Esophagus muscularis mucosa (tissue), 3 donors: Measurements from ENCODE around the gene CTF1.

ENCODE experiments used
- EP300 ChIP-seq: sonication (generic); formaldehyde crosslinking; IDR thresholded peaks from one replicate; pipeline ENCODE4 v1.6.1; 2017; ENCODE audit warnings: antibody characterized with exemption
- TF ChIP-seq, protein P1 (sequence below), 3 experiments: fragments of 200-600 bp in 2 of 3; fragments of 450-650 bp in 1 of 3; sonication (generic) in 2 of 3; IDR thresholded peaks; one replicate each; pipeline ENCODE4 v1.5.1; 2017 to 2019; ENCODE audit warnings: antibody characterized with exemption in 3 of 3, mild to moderate bottlenecking in 2 of 3, moderate library complexity in 1 of 3

DNA sequence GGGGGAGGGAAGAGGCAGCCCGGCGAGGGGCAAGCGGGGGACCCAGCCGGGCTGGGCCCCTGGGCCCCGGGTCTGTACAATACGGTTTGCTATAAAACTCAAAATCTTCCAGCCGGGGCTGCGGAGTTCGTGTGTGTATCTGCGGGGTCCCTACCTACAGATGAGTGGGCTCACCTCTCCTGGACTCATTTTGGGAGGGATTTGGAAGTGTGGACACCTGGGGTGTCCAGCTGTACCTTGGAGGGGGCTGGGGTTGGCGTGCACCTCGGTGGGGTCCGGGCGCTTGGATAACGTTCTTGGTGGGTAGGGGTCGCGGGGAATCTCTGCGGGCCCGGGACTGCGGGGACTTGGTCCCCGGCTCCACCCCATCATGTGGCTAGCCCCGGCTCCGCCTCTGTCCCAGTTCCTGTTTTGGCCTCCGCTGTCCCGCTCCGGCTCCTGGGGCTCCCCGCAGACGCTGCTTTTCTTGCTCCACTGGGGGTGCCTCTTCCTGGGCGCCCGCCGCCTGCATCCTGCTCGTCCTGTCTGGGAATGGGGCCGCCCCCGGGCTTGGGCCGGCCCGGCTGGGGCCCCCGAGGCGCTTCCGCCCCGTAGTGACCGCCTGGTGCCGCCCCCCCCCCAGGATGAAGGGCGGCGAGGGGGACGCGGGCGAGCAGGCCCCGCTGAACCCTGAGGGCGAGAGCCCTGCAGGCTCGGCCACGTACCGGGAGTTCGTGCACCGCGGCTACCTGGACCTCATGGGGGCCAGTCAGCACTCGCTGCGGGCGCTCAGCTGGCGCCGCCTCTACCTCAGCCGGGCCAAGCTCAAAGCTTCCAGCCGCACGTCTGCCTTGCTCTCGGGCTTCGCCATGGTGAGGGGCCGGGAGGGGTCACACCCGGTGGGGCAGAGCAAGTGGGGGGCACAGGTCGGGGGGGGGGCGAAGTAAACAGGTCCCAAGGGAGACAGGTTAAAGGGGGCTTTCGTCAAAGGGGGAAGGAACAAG lies 52.5 kb downstream of the CTF1 start, which contains the start of gene ORAI3:
- TF ChIP-seq, protein P1, sequence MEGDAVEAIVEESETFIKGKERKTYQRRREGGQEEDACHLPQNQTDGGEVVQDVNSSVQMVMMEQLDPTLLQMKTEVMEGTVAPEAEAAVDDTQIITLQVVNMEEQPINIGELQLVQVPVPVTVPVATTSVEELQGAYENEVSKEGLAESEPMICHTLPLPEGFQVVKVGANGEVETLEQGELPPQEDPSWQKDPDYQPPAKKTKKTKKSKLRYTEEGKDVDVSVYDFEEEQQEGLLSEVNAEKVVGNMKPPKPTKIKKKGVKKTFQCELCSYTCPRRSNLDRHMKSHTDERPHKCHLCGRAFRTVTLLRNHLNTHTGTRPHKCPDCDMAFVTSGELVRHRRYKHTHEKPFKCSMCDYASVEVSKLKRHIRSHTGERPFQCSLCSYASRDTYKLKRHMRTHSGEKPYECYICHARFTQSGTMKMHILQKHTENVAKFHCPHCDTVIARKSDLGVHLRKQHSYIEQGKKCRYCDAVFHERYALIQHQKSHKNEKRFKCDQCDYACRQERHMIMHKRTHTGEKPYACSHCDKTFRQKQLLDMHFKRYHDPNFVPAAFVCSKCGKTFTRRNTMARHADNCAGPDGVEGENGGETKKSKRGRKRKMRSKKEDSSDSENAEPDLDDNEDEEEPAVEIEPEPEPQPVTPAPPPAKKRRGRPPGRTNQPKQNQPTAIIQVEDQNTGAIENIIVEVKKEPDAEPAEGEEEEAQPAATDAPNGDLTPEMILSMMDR (IDR thresholded peaks at IDR 0.05), result no peak
- no peak for TF ChIP-seq EP300
